ENCODE results near the gene PINK1.
"Not testable (repeated sequence)": the region's sequence is repeated elsewhere in the genome, so short reads cannot be mapped to it uniquely, and the experiment has no call there.

PINK1 gene

DNA sequence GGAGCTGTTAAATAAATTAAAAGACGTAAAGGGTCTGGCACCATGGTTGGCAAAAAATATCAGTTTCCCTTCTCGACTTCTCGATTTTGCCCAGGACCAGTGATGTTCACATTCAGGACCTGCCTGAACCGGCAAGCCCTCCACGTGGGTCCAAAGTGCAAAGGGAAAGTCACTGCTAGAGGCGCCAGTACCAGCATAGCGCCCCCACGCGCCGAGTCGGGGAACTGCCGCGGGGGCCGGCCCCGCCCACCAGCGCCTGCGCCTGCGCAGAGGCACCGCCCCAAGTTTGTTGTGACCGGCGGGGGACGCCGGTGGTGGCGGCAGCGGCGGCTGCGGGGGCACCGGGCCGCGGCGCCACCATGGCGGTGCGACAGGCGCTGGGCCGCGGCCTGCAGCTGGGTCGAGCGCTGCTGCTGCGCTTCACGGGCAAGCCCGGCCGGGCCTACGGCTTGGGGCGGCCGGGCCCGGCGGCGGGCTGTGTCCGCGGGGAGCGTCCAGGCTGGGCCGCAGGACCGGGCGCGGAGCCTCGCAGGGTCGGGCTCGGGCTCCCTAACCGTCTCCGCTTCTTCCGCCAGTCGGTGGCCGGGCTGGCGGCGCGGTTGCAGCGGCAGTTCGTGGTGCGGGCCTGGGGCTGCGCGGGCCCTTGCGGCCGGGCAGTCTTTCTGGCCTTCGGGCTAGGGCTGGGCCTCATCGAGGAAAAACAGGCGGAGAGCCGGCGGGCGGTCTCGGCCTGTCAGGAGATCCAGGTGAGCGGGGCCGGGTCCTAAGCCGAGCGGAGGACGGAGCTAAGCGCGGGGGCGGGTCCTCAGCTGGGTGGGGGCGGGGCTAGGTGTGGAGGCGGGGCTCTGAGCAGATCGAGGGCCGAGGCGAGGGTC, at the start of gene PINK1:
PINK1 (plus strand) TSS at position 269 of the 875 bp plus-strand sequence; CDS start at position 360, 91 bp downstream.
- DNase-seq, result peak; percentile 31 to 79

DNA sequence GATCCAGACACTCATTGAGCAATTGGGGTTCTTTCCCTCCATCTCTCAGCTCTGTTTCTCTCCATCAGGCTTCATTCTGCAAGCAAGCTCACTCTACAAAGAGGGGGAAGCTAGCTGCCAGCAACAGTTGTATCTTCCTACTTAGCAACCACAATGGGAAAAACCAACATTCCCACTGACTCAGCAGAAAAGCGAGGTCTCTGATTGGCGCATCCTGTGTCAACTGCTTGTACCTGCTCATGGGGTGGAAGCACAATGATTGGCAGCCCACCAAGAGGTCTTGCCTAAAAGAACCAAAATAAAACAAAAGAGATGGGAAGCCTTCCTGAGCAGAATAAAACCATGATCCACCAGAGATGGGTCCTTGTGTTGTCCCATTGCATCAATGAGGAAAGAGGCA, 48.4 kb upstream of the PINK1 start:
- DNase-seq, result no peak

DNA sequence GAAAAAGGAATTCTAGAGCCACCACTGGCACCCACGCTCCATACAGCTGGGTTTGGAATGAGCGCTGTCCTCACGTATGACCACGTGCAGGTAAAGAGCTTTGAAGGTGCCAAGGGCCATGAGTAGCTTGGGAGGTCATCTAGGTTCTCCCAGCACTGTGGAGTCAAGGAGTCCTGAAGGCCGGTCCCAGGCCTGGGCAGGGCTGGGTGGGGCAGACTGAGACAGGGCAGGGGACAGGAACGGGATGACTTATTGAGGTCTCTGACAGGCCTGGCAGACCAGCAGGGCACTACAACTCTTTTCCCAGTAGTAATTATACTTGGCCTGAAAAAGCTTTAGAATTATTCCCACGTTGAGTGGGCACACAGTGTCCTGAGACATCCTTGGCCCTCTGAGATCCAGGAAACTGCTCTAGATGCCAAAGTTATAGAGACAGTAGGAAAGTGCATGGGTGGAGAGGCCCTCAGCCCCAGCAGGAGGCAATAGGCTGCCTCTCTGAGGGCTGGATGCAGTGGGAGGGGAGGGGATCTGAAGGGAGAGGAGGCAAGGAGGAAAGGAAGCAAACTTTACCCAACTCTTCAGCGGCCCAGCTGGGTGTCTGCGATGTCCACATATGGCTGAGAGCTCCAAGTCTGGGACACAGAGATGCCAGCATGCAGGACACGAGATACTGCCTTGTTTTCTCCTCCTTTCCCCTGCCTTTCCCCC, 46.2 kb upstream of the PINK1 start:
- DNase-seq, result no peak

DNA sequence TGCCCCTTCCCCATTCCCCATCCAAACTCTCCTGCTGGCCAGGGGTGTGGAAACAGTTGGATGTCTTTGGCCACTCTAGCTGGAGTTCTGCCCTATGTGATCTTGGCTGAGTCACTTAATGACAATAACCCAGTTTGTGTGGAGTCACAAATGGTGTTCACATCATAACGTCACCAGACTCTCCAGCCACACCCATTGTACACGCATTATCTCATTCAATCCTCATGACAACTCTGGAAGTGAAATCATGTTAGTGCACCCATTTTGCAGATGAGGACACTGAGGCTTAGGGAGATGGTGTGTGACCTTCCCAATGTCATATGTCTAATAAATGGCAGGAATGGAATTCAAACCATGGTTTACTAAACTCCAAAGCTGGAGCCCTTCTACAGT, 45.6 kb upstream of the PINK1 start:
- no peak for DNase-seq

DNA sequence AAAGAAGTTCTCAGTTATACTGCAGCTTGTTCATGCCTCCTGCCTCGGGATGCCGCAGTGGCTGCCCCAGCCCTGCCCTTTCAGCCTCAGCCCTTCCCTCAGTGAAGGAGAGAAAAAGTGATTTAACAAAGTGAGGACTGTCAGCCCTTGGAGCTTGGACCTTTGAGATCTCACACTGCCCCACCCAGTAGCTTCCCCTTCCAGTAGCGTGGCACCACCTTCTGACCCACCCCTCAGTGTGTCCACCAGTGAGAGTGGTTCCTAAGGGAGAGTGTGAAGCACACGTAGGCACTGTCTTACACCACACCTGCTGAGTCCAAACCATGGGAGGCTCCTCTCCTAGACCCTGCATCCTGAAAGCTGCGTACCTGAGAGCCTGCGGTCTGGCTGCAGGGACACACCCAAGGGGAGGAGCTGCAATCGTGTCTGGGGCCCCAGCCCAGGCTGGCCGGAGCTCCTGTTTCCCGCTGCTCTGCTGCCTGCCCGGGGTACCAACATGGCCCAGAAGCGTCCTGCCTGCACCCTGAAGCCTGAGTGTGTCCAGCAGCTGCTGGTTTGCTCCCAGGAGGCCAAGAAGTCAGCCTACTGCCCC, 44.5 kb upstream of the PINK1 start, which contains the start of gene CDA:
CDA (plus strand) TSS at position 464 of the 592 bp plus-strand sequence; CDS start at position 497, 33 bp downstream.
- DNase-seq, result no peak

DNA sequence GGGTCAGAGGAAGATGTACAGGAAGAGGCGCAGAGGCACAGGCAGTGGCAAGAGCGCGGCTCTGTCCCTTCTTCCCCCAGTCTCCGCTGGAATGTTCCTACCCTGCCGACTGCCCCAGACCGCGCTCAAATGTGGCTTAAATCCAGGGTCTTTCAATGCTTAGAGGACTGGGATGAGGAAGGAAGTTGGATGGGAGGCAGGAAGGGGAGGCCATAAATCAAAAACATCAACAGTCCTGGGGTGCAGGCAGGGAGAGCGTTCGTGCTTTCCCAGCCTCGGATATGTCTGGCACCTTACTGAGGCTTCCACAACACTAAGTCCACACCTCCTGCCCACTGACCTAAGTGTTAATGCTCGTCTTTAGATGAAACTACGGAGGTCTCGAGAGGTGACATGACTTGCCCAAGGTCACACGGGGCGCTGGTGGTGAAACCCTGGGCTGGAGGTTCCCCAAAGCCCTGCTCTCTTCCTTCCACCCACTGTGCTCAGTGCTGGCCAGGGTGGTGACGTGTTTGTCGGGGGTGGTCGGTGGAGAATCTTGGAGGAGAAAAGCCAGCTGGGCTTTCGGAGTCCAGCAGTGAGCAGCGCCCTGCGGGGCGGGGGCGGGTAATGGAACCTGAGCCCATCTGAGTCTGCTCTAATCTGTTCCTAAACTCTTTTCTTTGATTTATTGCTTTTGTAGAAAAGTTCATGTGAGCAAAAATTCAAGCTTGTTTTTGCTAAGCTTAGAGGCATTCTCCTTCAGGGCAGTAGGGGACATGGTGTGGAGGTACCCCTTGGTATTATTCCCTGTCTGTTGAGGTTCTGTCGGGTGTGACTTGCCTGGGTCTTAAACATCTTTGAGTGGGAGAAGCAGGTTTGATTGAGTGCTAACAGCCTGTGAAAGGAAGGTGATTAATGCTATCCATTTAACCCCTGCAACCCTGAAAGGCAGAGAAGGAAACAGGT, 43.7 kb upstream of the PINK1 start:
- DNase-seq, result no peak

DNA sequence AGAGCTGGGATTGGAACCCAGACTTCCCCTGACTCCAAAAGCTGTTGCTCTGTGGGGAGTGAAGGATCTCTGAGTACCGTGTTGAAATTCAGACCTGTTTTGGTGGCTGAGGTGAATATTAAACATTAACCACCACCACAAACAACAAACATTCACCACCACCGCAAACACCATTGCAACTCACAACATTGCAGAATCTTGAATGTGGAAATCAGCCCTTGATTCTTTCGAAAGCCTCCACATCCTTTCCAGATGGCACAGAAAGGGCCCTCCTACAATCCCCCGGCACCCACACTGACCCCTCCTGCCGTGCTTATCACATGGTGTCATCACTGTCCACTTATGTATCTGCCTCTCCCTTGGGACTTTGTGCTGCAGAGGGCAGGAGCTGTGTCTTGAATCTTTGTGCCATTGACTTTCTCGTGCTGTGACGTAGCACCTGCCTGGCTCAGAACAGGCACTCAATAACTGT, 42.9 kb upstream of the PINK1 start:
- DNase-seq, result no peak

DNA sequence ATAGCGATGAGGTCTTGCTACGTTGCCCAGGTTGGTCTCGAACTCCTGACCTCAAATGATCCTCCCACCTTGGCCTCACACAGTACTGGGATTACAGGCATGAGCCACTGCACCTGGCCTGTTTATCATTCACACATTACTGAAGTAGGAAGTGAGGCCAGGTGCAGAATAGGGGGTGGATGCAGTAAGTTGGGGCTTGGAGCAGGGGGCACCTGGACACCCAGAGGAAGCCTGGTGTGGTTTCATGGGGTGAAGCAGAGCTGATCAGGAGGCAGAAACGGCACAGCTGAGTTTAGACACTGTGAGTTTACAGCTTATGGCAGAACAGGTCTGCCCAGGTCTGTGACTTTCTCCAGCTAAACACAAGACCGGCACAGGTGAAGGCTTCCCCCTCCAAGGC, 39.5 kb upstream of the PINK1 start:
- no peak for DNase-seq

DNA sequence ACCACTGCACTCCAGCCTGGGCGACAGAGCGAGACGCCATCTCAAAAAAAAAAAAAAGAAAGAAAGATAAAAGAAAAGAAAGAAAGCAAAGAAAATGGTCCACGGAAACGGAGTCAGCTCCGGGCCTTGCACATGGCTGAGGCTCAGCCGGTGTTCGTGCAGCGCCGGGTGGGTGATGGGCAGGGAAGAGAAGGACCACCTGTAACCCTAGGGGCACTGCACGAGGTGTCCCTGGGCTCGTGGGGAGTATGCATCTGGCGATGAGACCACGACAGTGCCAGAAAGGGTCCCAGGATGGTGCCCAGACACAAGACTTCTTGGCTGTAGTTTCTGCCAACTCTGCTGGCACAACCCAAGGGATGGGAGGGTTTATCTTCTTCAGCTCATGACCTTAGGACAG, 38.5 kb upstream of the PINK1 start:
- DNase-seq, result no peak

DNA sequence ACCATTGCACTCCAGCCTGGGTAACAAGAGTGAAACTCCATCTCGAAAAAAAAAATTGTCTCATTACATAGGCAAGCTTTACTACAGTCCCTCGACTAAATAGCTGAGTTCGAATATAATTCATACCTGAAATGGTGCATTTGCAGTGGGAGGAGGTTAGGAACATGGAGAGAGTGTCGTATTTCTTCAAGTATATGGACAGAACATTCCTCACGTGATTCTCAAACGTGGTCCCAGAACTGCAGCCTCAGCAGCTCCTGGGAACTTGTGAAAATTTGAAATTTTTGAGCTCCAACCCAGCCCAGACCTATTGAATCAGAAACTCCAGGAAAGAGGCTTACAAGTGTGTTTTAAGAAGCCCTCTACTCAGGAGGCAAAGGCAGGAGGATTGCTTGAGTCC, 37.2 kb upstream of the PINK1 start:
- no peak for DNase-seq

DNA sequence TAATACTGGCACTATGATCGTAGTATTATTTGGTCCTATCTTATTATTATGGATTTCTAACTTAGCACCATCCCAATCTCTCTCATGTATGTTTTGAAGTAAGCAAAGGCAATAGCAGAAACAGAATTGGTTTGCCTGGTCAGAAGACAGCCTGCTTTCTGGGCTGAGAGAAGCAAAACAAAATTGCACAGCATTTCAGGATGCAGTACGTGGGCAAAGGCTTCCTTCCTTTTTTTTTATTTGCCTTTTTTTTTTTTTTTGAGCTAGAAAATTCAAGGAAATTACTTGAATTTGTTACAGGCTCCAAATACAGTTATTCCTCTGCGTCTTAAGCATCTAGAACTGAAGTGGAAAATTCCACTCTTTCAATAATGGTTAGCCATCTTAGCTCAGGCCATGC, 35.6 kb upstream of the PINK1 start:
- DNase-seq, result no peak

DNA sequence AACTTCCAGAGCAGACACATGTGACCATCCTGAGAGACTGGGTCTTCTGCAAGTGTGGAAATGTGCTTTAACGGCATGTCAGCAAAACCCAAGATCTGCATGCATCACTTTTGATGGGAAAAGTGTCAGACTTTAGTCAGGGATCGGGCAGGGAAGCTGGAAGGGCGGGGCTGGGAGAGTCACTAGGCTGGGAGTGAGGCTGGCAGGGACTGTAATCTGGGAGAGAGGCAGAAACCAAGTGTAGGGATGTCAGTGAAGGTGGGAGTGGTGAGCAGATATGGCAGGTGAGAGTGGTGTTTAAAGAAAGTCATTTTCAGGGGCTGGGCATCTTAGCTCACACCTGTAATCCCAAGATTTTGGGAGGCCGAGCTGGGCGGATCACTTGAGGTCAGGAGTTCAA, 33.1 kb upstream of the PINK1 start:
- DNase-seq, result no peak

DNA sequence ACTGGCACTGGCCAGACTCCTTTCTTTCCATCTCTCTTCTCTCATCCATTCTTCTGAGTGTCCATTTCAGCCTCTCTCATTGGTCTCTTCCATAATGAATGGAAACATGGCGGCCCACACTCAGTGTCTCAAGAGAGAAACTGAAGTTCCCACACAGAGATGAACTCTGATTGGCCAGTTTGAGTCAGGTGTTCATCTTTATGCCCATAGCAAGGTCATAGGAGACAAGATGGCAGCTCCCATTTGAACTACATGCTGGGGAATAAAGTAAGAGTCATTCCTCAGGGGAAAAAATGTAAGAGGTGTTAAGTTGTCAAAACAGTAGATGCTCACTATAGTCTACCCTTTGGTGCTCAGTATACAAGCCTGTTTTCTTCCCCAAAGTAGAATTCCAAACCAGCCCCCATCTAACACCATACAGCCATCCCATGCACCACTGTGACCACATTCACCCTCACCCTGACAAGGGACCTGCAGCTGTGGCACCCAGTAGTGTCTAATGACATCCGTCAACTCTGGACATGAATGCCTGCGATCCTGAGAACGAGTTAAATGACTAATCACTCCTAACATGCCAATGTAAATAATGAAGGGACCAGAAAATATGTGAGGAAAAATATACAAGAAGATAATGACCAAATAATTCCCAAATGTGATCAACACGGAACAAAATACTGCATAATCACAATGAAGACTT, 32.0 kb upstream of the PINK1 start:
- DNase-seq, result no peak

DNA sequence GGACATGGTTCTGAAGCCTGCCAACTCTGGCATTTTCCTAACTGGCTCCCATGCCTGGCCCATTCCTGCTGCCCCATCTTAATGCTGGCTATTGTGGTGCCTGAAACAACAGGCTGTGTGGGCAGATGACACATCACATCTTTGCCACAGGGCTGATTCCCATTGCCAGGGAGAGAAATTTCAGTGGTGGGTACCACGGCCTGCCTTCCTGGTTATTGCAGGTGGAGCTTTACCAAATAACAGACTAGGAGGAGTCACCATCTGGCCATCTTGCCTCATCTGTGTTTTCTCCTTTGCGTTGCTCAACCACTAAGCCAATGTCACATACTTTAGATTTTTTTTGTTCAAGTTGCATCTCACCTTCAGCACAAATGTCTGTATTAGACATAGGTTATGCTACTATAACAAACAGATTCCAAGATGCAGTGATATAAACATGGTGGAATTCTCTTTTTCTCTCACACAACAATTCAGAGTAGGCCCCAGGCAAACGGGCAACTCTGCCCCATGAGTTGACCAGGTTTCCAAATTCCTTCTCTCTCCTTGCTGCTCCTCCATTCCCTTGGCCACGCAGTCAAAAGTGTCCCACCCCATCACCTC, 30.3 kb upstream of the PINK1 start:
- no peak for DNase-seq

DNA sequence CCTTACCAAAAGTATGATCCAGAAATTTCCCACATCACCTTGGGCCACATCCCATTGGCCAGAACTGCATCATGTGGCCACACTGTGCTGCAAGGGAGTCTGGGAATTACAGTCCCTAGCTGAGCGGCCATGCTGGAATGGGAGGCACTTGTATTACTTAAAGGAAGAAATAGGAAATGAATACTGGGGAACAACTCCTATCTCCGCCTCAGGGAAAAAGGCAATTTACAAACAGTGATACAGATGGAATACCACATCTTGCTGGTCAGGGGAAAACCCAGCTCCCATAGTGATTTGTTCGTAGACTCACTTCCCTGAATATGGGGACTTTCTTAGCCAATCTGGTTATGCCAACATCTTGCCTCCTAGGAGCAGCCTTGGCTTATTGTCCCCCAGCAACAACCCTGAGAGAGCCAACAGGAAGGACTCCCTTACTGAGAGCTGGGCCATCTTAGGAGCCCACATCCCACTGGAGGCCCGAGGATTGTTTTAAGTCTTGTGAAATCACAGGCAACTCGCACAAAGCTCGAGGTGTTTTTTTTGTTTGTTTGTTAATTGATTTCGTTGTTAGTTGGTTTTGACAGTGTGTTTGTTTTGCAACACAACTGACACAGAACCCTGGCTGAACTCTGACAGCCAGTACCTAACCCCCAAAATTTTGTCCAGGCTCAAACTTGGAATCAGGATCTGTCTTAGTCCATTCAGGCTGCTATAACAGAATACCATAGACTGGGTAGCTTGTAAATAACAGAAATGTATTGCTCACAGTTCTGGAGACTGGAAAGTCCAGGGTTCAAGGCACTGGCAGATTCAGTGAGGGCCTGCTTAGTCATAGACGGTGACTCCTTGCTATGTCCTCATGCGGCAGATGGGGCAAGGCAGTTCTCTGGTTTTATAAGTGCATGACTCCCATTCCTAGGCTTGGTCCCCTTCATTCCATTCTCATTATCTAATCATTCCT, 29.5 kb upstream of the PINK1 start:
- DNase-seq, result no peak

DNA sequence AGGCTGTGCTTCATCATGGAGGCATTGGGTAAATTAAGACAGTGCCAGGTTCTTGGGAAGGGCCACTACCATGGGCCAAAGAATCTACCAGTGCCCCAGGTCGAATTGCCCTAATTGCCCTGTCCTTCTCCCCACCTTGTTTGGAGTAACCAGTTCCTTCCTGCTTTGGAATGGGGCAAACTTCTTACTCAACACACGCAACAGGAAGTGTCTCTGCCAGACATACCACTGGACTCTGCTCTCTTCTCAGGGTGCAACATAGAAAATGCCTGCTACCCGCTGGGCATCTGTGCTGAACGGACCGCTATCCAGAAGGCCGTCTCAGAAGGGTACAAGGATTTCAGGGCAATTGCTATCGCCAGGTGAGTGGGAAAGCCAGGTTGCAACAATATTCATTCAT, 28.6 kb upstream of the PINK1 start:
- DNase-seq, result no peak

DNA sequence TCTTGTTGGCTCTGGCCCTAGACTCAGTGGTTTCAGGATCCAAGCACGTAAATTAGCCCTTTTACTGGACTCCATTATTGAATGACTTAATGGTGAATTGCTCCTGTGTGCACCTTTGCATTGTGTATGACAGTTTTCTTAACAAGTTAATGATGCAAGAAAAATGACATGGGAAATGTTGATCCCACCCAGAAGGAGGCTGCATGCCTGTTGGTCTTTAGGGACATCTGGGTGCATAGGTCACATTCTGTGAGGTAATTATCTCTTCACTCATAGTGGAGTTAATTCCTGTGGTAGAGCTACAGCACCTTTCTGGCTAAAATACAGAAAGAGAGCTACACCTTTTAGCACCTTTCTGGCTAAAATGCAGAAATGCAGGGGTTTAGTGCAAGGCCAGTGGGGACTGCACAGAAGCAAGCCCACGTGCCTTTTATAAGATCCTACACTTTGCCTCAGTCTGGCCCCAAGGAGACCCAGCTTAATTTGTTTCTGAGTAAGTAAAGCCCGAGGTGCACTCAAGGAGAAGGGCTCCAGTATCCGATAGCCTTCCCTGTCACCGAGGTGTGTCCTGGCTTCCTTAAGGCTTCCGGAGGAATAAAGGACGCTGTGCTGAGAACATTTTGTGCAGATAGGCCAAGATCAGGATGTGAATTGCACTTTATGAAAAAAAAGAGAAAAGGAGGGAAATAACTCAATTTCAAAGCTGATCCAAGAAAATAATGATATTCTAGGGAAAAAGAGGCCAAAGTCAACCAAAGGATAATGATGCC, 26.3 kb upstream of the PINK1 start:
- not testable (repeated sequence) for DNase-seq

DNA sequence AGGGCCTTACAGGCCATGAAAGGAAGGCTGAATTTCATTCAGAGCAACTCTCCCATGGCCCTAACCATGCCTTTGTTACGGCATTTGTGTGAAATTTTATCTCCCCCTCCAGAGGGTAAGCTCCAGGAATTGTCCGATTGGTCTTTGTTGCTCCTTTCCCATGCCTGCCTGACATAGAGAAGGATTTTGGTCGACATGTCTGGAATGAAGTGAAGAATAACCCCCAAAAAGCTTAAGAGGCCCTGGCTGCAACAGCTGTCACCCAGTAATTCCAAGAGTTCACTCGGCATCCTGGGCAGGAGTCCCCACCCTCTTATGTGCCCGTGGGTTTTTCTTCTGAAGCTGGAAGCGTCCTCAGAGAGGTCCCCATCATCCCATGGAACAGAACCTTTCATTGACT, 23.7 kb upstream of the PINK1 start:
- no peak for DNase-seq

DNA sequence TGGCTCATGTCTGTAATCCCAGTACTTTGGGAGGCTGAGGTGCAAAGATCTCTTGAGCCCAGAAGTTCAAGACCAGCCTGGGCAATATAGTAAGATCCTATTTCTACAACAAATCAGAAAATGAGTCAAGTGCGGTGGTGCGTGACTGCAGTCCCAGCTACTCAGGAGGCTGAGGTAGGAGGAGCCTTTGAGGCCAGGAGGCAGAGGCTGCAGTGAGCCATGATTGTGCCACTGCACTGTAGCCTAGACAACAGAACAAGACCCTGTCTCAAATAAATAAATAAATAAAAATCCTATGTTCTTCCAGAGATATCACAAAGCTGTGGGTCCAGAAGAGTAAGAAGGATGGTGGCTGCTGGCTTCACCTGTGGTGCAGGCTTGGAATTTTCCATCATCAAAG, 22.3 kb upstream of the PINK1 start:
- no peak for DNase-seq

Measured in NCI-H446 (cell line).